OCI-LY3 (cell line): ENCODE measurements around the gene HAUS6.

Source experiments
- CTCF ChIP-seq: fragments of 200-600, 300-600 bp; sonication (generic); IDR thresholded peaks from 2 replicates; pipeline ENCODE4 v1.5.1; 2014; ENCODE audit warnings: antibody characterized with exemption, low read length, low read depth
- EZH2phosphoT487 ChIP-seq: fragments of 200-600 bp; shearing (Covaris generic); IDR thresholded peaks from 2 replicates; pipeline ENCODE4 v1.6.1; 2018; ENCODE audit warnings: antibody characterized with exemption, mixed run types, low read depth

GRCh38 chr9:19049917-19050636 lies 52.6 kb downstream of the HAUS6 start:
- no peak for TF ChIP-seq CTCF
- TF ChIP-seq EZH2phosphoT487: no peak
